IMR-90 (cell line): Measurements from ENCODE around the gene TRABD2A. TPM values are rescaled to one million over a fixed set of nuclear protein-coding genes. Genes with fewer than 3 reads are reported as not detected.

ENCODE experiments used
- ATAC-seq: fragments of 200-7000 bp; cut with Tn5 transposase; 2 replicates; pipeline ENCODE4 v1.9.1; 2020; ENCODE audit warnings: low read depth, mild to moderate bottlenecking, moderate library complexity
- BruUV-seq: library from RNA; stranded (reverse); fragments of 400-500 nt; replicated peaks from 2 replicates; lab custom pipeline; 2021; lab: Mats Ljungman, UMichigan
- CTCF ChIA-PET: fragments of 300-600 bp; formaldehyde crosslinking; extraction: SDS; loops from one replicate; lab custom pipeline; 2021; ENCODE audit warnings: antibody characterized with exemption; lab: Yijun Ruan, JAX
- POLR2A ChIA-PET: fragments of 300-600 bp; sonication (Branson Sonifier 250); formaldehyde crosslinking; loops from one replicate; lab custom pipeline; 2022; ENCODE audit warnings: antibody characterized with exemption; ENCODE audit not compliant: unreplicated experiment; lab: Charles Lee
- DNase-seq: peaks from one replicate; pipeline ENCODE4 v3.0.0; 2013
- H2AFZ ChIP-seq: replicated peaks from 2 replicates; pipeline ENCODE3; 2013; ENCODE audit warnings: low read length, mild to moderate bottlenecking; ENCODE audit not compliant: poor library complexity
- H2AK5ac ChIP-seq: 2 replicates; pipeline ENCODE4 v1.6.1; 2013; ENCODE audit warnings: low read depth, low read length, inconsistent platforms
- H2AK9ac ChIP-seq: replicated peaks from 2 replicates; pipeline ENCODE3; 2013; ENCODE audit warnings: mild to moderate bottlenecking, low read depth, low read length, moderate library complexity; ENCODE audit not compliant: poor library complexity
- H2BK120ac ChIP-seq: 2 replicates; pipeline ENCODE4 v1.6.1; 2013; ENCODE audit warnings: low read depth, low read length, inconsistent platforms
- H2BK15ac ChIP-seq: 3 replicates; pipeline ENCODE4 v1.6.1; 2013; ENCODE audit warnings: low read depth, low read length, inconsistent platforms
- H2BK20ac ChIP-seq: 2 replicates; pipeline ENCODE4 v1.6.1; 2013; ENCODE audit warnings: low read depth, mild to moderate bottlenecking, inconsistent platforms, low read length, moderate library complexity
- H2BK5ac ChIP-seq: 2 replicates; pipeline ENCODE4 v1.6.1; 2013; ENCODE audit warnings: mild to moderate bottlenecking, low read depth, low read length, inconsistent platforms; ENCODE audit not compliant: poor library complexity, severe bottlenecking
- H3K14ac ChIP-seq: replicated peaks from 2 replicates; pipeline ENCODE4 v1.6.1; 2013; ENCODE audit warnings: low read depth, low read length, inconsistent platforms
- H3K18ac ChIP-seq: 2 replicates; pipeline ENCODE4 v1.6.1; 2013; ENCODE audit warnings: low read depth, low read length, control low read depth
- H3K23ac ChIP-seq: 2 replicates; pipeline ENCODE4 v1.6.1; 2013; ENCODE audit warnings: low read depth, low read length, inconsistent platforms
- H3K27ac ChIP-seq: 2 replicates; pipeline ENCODE4 v1.5.1; 2013; ENCODE audit warnings: mild to moderate bottlenecking, control low read depth, low read length; ENCODE audit not compliant: insufficient read depth
- H3K27me3 ChIP-seq: 2 replicates; pipeline ENCODE4 v1.6.1; 2013; ENCODE audit warnings: low read length; ENCODE audit not compliant: control insufficient read depth, insufficient read depth
- H3K36me3 ChIP-seq: 2 replicates; pipeline ENCODE4 v1.6.1; 2013; ENCODE audit warnings: low read length, mixed read lengths; ENCODE audit not compliant: control insufficient read depth, insufficient read depth
- H3K4ac ChIP-seq: 2 replicates; pipeline ENCODE4 v1.6.1; 2013; ENCODE audit warnings: low read depth, low read length, inconsistent platforms
- H3K4me1 ChIP-seq: 2 replicates; pipeline ENCODE4 v1.6.1; 2013; ENCODE audit warnings: low read length, mixed read lengths; ENCODE audit not compliant: control insufficient read depth, insufficient read depth
- H3K4me2 ChIP-seq: 2 replicates; pipeline ENCODE4 v1.6.1; 2013; ENCODE audit warnings: low read depth, mild to moderate bottlenecking, control low read depth, low read length, moderate library complexity
- H3K4me3 ChIP-seq: 2 replicates; pipeline ENCODE4 v1.5.1; 2013; ENCODE audit warnings: low read depth, mild to moderate bottlenecking, control low read depth, low read length, moderate library complexity; ENCODE audit not compliant: insufficient read depth
- H3K56ac ChIP-seq: 2 replicates; pipeline ENCODE4 v1.6.1; 2013; ENCODE audit warnings: low read length, inconsistent platforms; ENCODE audit not compliant: insufficient read depth; ENCODE audit errors: extremely low read depth
- H3K79me1 ChIP-seq, 2 experiments: 2 replicates each; pipeline ENCODE4 v1.6.1; 2013; ENCODE audit warnings: low read length in 2 of 2, inconsistent platforms in 1 of 2, low read depth in 1 of 2
- H3K9ac ChIP-seq: 2 replicates; pipeline ENCODE4 v1.6.1; 2013; ENCODE audit warnings: low read depth, low read length, control low read depth
- H3K9me1 ChIP-seq: 2 replicates; pipeline ENCODE4 v1.6.1; 2013; ENCODE audit warnings: low read length, inconsistent platforms; ENCODE audit not compliant: insufficient read depth
- H3K9me3 ChIP-seq: 2 replicates; pipeline ENCODE4 v1.6.1; 2013; ENCODE audit warnings: low read length; ENCODE audit not compliant: control insufficient read depth, insufficient read depth
- H4K20me1 ChIP-seq: 2 replicates; pipeline ENCODE4 v1.6.1; 2013; ENCODE audit warnings: low read length, inconsistent platforms; ENCODE audit not compliant: insufficient read depth
- H4K5ac ChIP-seq: 2 replicates; pipeline ENCODE4 v1.6.1; 2013; ENCODE audit warnings: mild to moderate bottlenecking, low read depth, low read length, control low read depth
- H4K8ac ChIP-seq, 2 experiments: 2 replicates each; pipeline ENCODE4 v1.6.1; 2013; ENCODE audit warnings: low read depth in 2 of 2, low read length in 2 of 2, control low read depth in 1 of 2, inconsistent platforms in 1 of 2
- H4K91ac ChIP-seq: 2 replicates; pipeline ENCODE4 v1.6.1; 2013; ENCODE audit warnings: low read depth, low read length, inconsistent platforms; ENCODE audit not compliant: insufficient read depth
- BHLHE40 ChIP-seq: fragments of 150-350 bp; IDR thresholded peaks from 2 replicates; pipeline ENCODE4 v1.6.1; 2016; ENCODE audit warnings: mild to moderate bottlenecking, low read depth, low read length
- FOS ChIP-seq: fragments of 150-350 bp; IDR thresholded peaks from 2 replicates; pipeline ENCODE4 v1.6.1; 2016; ENCODE audit warnings: low read depth, low read length
- MAFK ChIP-seq: IDR thresholded peaks from 2 replicates; pipeline ENCODE4 v1.6.1; 2012; ENCODE audit warnings: low read depth, low read length, improper control_type of control experiment
- NFE2L2 ChIP-seq: fragments of 150-350 bp; IDR thresholded peaks from 2 replicates; pipeline ENCODE4 v1.6.1; 2016; ENCODE audit warnings: low read depth, mild to moderate bottlenecking, low read length
- USF2 ChIP-seq: fragments of 150-350 bp; IDR thresholded peaks from 2 replicates; pipeline ENCODE4 v1.6.1; 2017; ENCODE audit warnings: mild to moderate bottlenecking, antibody characterized with exemption, low read length, low read depth
- WGBS, 2 experiments: methylation state at CpG; one replicate each; pipeline versions ENCODE4 v1.1.5 to v1.1.7; 2013; ENCODE audit warnings: missing lambda C conversion rate in 2 of 2; ENCODE audit not compliant: insufficient read length in 1 of 2; ENCODE audit errors: extremely low coverage in 2 of 2; 5-methylcytosine and 5-hydroxymethylcytosine counted together
- dilution Hi-C: fragments of 300-500 bp; cut with HindIII; formaldehyde crosslinking; loops from one replicate; pipeline ENCODE4 v1.14.3; 2018; ENCODE audit warnings: low sequenced_read_pairs; ENCODE audit not compliant: unreplicated experiment
- in situ Hi-C: fragments of 300-500 bp; cut with MboI; formaldehyde crosslinking; loops from 3 replicates; pipeline ENCODE4 v1.14.3; 2019; ENCODE audit warnings: low sequenced_read_pairs, inconsistent platforms, mixed read lengths
- intact Hi-C: fragments of 100-400 bp; cut with micrococcal nuclease; formaldehyde crosslinking; loops from 2 replicates; pipeline ENCODE4 v1.10.0; 2022
- polyA plus RNA-seq, 3 experiments: library from polyadenylated mRNA; depleted of rRNA; stranded (reverse); fragments of >200 nt; gene quantifications; 2 replicates each; pipeline ENCODE4 v1.2.3, GENCODE V29; 2012; ENCODE audit warnings: low replicate concordance in 1 of 3
- total RNA-seq: library from RNA; depleted of rRNA; stranded (reverse); fragments of >200 nt; gene quantifications from 2 replicates; pipeline ENCODE4 v1.2.3, GENCODE V29; 2012

Gene TRABD2A
- total and polyA plus RNA-seq, 2 of the 4 experiments (the other 2 are of a cell fraction): 17.6 to 20.3 TPM

GRCh38 chr2:84911135-84911678 is 30.3 kb upstream of the TRABD2A start:
- in situ Hi-C loops: no loop called here
- H4K5ac ChIP-seq: no peak overlapping the region
- no peak overlapping the region for H3K27ac ChIP-seq
- peaks cover 6 to 29% of the 10 kb centered on the region in 2 experiments for H3K79me1 ChIP-seq
- no peak overlapping the region for H3K9ac ChIP-seq
- H3K36me3 ChIP-seq: peaks cover 20% of the 10 kb centered on the region
- H3K18ac ChIP-seq: no peak overlapping the region; the same call in 1 of the 2 replicates
- 0 out of 2 replicates have a peak overlapping the region, but pooled peaks have one; percentile 4 for H3K23ac ChIP-seq
- peaks cover 16% of the 10 kb centered on the region for H4K20me1 ChIP-seq
- no TSS peak for BruUV-seq
- dilution Hi-C loops: no loop called here
- H4K91ac ChIP-seq: no peak overlapping the region
- peak overlapping the region; percentile 23 for H2BK120ac ChIP-seq
- peaks cover 2% of the 10 kb centered on the region; the same call in 1 of the 2 replicates for H3K4me1 ChIP-seq
- peak overlapping the region; percentile 8; the same call in 1 of the 2 replicates for H2AK5ac ChIP-seq
- no peak overlapping the region for H4K8ac ChIP-seq
- H3K9me1 ChIP-seq: no peaks in the 10 kb centered on the region
- intact Hi-C loops: no loop called here
- no peak overlapping the region for H3K14ac ChIP-seq
- no peak overlapping the region for H3K4me3 ChIP-seq
- H3K27me3 ChIP-seq: no peaks in the 10 kb centered on the region
- POLR2A ChIA-PET: no interaction called here
- TF ChIP-seq MAFK: no peak
- TF ChIP-seq USF2: no peak
- no peak for TF ChIP-seq NFE2L2
- no peak for TF ChIP-seq FOS
- no peak for TF ChIP-seq BHLHE40
- no CpG with 5 or more reads among the region's 5 CpGs for WGBS, 2 experiments
- no peak overlapping the region for H3K4me2 ChIP-seq
- no peak for DNase-seq
- no peaks in the 10 kb centered on the region for H3K9me3 ChIP-seq
- no peak overlapping the region for H2BK15ac ChIP-seq
- H3K4ac ChIP-seq: peak overlapping the region; percentile 2; the same call in 1 of the 2 replicates
- peak overlapping the region; percentile 21; the same call in 1 of the 2 replicates for H2BK20ac ChIP-seq
- no peak overlapping the region for H2AFZ ChIP-seq
- CTCF ChIA-PET: no interaction called here
- H2BK5ac ChIP-seq: peak overlapping the region; percentile 1
- no peak overlapping the region for H3K56ac ChIP-seq
- no peak overlapping the region for H2AK9ac ChIP-seq
- ATAC-seq: no peak
